ENCODE measurements around the gene TSPAN4. TPM values are rescaled to one million over a fixed set of nuclear protein-coding genes. Genes with fewer than 3 reads are reported as not detected.

The TSPAN4 gene
- total RNA-seq, 1 donor from 2014 or later, result 120 TPM

- DNase-seq (ENCODE audit: low spot score), result no peak
These were observed 20.6 kb downstream of the TSPAN4 start for GRCh38 chr11:863023-863909.

GRCh38 chr11:863910-864827 lies 21.5 kb downstream of the TSPAN4 start:
- DNase-seq (ENCODE audit: low spot score), result no peak

DNA sequence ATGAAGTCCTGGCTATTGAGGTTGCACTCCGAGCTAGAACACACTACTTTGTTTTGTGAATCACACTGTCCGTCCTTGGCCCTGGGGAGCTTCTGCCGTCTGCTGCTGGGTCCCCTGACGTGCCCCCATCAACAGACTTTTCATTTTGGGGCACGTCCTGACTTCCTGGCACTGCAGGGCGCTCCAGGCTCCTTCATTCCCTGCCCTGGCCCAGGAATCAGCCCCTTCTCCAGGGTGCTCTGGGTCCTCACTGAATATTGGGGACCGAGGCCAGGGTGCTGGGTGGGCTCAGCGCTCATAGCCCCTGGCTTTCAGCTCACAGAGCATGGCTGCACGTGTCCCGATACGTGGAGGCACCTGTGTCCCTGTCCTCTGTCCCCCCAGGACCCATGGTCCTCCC lies 22.2 kb downstream of the TSPAN4 start:
- DNase-seq (ENCODE audit: low spot score), result no peak

GRCh38 chr11:865462-866430 lies 23.1 kb downstream of the TSPAN4 start:
- no peak for DNase-seq (ENCODE audit: low spot score)

DNA sequence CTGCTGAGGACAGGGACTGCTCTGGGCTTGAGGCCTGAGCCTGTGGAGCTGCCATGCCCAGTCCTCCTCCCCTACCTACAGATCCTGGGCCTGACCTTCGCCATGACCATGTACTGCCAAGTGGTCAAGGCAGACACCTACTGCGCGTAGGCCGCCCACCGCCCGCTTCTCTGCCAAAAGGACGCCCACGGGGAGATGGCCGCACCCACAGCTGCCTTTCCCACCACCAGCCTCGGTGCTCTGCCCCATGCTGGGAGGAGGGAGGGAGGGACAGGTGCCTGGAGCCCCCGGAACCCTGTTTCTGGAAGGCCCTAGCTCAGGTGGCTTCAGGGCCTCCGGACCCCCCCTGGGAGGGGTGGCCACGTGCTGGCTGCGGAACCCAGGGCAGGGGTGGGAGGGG lies 23.8 kb downstream of the TSPAN4 start:
- no peak for DNase-seq (ENCODE audit: low spot score)

DNA sequence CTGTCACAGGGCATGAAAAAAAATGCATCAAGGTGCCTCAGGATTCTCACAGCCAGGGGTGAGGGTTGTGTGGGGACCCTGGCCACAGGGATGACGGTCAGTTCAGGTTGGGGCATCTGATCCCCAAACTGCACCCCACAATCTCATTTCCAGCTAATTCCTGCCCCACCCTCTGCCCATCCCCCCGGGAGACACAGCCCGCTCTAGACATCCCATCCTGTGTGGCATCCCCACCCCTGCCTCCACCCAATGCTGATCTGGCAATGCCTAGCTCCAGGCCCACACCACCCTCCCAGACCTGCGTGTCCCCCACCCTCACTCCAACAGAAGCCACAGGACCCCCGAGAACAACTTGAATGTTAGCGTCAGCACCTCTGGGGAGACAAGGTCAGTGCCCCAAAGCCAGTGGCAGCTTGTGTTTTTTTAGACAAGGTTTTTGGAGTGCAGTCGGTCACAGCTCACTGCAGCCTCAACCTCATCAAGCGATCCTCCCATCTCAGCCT lies 25.3 kb downstream of the TSPAN4 start:
- DNase-seq (ENCODE audit: low spot score), result no peak

DNA sequence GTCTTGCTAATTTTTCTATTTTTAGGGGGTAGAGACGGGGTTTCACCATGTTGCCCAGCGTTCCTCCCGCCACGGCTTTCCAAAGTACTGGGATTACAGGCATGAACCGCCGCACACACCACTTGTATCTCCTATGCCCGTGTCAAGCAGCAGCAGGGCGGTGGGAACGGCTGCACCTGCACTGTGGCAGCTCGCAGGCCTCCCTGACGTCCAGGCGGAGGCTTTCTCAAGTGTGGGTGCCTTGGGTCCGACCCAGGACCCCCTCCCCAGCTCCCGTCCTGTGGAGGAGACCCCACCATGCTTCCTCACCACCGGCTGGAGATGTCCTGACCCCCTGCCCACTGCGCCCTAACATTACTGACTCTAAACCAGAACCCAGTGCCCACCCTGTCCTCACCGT lies 25.7 kb downstream of the TSPAN4 start:
- DNase-seq (ENCODE audit: low spot score), result no peak

DNA sequence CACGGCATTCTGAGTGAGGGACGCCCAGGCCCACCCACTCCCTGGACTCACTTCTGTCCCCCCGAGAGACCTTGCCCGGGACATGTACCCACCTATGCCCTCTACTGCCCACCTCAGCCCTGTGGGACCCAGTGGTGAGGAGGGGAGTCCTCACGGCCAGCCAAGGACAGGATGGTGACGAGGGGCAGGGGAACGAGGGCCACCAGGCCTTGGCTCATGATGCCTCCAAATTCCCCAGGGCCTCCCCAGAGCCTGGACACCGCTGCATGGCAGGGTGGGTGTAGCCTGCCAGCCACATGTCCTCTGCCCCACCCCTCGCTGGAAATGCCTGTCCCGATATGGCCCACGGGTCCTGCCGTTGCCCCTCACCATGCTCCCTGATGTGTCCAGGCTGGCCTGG lies 26.1 kb downstream of the TSPAN4 start:
- no peak for DNase-seq (ENCODE audit: low spot score)

- DNase-seq (ENCODE audit: low spot score), result no peak
These were observed 26.9 kb downstream of the TSPAN4 start for GRCh38 chr11:869399-870126.

- DNase-seq (ENCODE audit: low spot score), result no peak
These were observed 27.4 kb downstream of the TSPAN4 start for GRCh38 chr11:870127-870413.

GRCh38 chr11:870418-870817 lies 27.8 kb downstream of the TSPAN4 start:
- no peak for DNase-seq (ENCODE audit: low spot score)

- DNase-seq (ENCODE audit: low spot score), result no peak
These were observed 28.8 kb downstream of the TSPAN4 start for GRCh38 chr11:871472-871871.

DNA sequence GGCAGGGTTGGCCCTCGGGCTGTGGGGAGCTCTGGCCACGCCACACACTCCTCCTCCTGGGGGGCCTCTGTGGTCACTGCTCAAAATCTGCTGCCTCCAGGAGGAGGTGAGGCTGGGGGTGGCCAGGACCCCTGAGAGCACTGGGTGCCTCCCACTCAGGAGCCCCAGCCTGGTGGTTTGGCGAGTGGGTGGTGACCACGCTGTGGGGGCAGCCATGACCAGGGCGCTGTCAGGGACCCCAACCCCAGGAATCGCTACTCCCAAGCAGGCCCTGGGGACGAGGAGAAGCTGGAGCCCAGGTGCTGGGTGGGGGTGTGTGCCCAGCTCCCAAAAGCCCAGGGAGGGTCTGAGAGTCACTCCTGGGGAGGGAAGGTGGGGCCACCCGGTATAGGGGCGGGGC lies 30.1 kb downstream of the TSPAN4 start:
- no peak for DNase-seq (ENCODE audit: low spot score)

GRCh38 chr11:873706-874105 lies 31.1 kb downstream of the TSPAN4 start:
- DNase-seq (ENCODE audit: low spot score), result no peak

DNA sequence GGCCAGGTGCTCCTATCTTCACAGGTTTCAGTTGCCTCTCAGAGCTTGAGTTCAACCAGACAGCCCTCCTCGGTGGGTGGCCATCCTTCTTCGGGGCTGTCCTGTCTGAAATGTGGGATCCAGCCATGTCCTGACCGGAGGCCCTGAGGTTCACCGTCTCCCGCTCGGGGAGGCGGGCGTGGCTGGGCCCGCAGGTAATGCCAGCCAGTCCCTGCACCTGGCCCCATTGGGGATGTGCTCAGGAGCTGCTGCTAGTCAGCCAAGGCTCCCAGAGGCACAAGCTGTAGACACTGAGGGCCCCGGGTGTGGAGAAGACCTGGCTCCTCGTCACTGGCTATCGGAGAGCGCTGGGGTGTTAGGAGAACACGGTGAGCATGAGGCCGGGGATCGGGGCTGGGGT lies 32.6 kb downstream of the TSPAN4 start:
- DNase-seq (ENCODE audit: low spot score), result no peak

DNA sequence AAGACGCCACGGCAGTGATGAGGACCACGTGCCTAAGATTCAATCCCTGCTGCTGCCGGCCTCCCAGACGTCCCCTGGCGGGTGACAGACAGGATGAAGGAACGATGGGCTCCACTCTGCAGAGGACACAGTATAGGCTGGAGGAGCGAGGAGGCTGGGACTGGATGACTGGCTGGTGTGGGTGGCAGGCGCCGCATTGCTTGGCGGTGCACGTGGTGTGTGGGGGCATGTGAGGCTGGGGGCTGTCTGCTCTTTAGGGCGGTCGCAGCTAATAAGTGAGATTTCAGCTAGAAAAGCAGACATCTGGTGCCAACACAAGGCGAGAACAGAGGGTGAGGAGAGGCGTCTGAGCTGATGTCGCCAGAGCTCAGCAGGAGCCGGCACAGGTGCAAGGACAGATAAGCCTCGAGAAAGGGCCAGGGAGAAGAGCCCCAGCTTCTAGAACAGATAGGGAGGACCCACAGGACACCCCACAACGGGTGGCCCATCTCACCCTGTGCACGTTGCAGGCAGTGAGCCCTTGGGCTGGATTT lies 33.2 kb downstream of the TSPAN4 start:
- DNase-seq (ENCODE audit: low spot score), result no peak

DNA sequence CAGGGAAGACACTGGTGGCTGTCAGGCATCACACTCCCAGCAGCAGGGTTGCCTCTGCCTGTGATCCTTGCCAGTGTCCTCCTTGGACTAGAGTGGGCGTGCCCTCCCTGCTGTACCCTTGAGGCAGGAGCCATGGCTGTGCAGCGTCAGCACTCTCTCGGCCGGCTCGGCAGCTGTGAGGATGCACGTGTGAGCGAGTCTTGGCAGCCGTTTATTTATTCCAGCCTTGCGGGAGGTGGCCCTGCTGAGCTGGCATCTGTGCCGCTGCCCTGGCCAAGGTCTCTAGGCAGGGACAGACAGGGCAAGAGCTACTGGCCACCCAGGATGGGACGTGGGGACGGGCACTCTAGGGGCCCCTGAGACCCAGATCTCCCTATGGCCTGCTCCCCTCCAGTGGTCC lies 33.9 kb downstream of the TSPAN4 start:
- DNase-seq (ENCODE audit: low spot score), result no peak

GRCh38 chr11:877565-877964 lies 34.9 kb downstream of the TSPAN4 start:
- no peak for DNase-seq (ENCODE audit: low spot score)

- DNase-seq (ENCODE audit: low spot score), result no peak
These were observed 37.8 kb downstream of the TSPAN4 start for GRCh38 chr11:880447-880846.

DNA sequence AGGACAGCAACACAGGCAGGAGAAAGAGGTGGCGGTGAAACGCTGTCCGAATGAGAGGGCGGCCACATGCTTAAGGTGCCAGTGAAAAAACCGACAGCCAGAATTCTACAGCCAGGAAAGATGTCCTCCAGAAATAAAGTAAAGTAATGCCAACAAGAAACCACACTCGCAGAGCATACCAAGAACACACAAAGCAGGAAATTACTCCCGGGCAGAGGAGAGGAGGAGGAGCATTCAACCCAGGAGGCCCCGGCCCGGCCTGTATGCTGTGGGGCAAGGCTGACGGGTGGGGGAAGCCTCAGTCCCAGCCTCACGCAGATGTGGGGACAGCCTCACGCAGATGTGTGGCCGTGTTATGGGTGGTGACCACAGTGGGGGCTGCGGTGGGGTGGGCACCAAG lies 39.9 kb downstream of the TSPAN4 start:
- DNase-seq (ENCODE audit: low spot score), result no peak
